HepG2 (cell line): ENCODE results near the gene DYNLT2B. TPM values are rescaled to one million over a fixed set of nuclear protein-coding genes. Genes with fewer than 3 reads are reported as not detected.

Experiments
- AFF4 ChIP-seq: sonication (generic); formaldehyde crosslinking; IDR thresholded peaks from 2 replicates; pipeline ENCODE4 v1.4.0; 2020; ENCODE audit warnings: missing genetic modification reagents
- CSRNP1 ChIP-seq: sonication (generic); formaldehyde crosslinking; IDR thresholded peaks from 2 replicates; pipeline ENCODE4 v1.8.1; 2023; ENCODE audit warnings: mild to moderate bottlenecking, missing genetic modification reagents
- EZH2 ChIP-seq: conservative IDR thresholded peaks from 2 replicates; pipeline ENCODE4 v1.6.1; 2012; ENCODE audit warnings: mild to moderate bottlenecking, low read depth, low read length, moderate library complexity
- FOXO1 ChIP-seq: sonication (generic); formaldehyde crosslinking; IDR thresholded peaks from 2 replicates; pipeline ENCODE4 v1.4.0; 2020; ENCODE audit warnings: missing genetic modification reagents
- HIC2 ChIP-seq: sonication (generic); formaldehyde crosslinking; IDR thresholded peaks from 2 replicates; pipeline ENCODE4 v1.9.0; 2022; ENCODE audit warnings: low read depth, missing genetic modification reagents
- HNRNPH1 ChIP-seq: fragments of 200-400 bp; formaldehyde crosslinking; optimal IDR thresholded peaks from 2 replicates; pipeline ENCODE3; 2017; ENCODE audit warnings: mild to moderate bottlenecking, low read depth, low read length
- NCOA2 ChIP-seq: sonication (generic); formaldehyde crosslinking; IDR thresholded peaks from 2 replicates; pipeline ENCODE4 v1.8.0; 2022; ENCODE audit warnings: inconsistent platforms
- NR2F6 ChIP-seq, 2 experiments: IDR thresholded peaks; 2 replicates each; pipeline ENCODE4 v1.6.1; 2016; ENCODE audit warnings: antibody characterized with exemption in 1 of 2, mild to moderate bottlenecking in 1 of 2
- PLSCR1 ChIP-seq: sonication (generic); formaldehyde crosslinking; IDR thresholded peaks from 2 replicates; pipeline ENCODE4 v1.5.0; 2020; ENCODE audit warnings: missing genetic modification reagents, mild to moderate bottlenecking, borderline replicate concordance
- POLR2AphosphoS2 ChIP-seq: IDR thresholded peaks from 2 replicates; pipeline ENCODE4 v1.6.1; 2011; ENCODE audit warnings: low read depth, low read length, improper control_type of control experiment
- TP53 ChIP-seq: sonication (generic); formaldehyde crosslinking; conservative IDR thresholded peaks from 2 replicates; pipeline ENCODE4 v1.4.0; 2020; ENCODE audit warnings: missing genetic modification reagents
- TSC22D2 ChIP-seq: sonication (generic); formaldehyde crosslinking; IDR thresholded peaks from 2 replicates; pipeline ENCODE4 v1.5.1; 2020; ENCODE audit warnings: missing genetic modification reagents, mild to moderate bottlenecking, borderline replicate concordance
- ZFYVE20 ChIP-seq: sonication (generic); formaldehyde crosslinking; IDR thresholded peaks from 2 replicates; pipeline ENCODE4 v1.8.0; 2023; ENCODE audit warnings: low read depth, mild to moderate bottlenecking, moderate library complexity, missing genetic modification reagents, borderline replicate concordance
- ZKSCAN8 ChIP-seq: IDR thresholded peaks from 2 replicates; pipeline ENCODE4 v1.6.1; 2016; ENCODE audit warnings: borderline replicate concordance, missing genetic modification reagents, missing compliant biosample characterization
- ZNF205 ChIP-seq: IDR thresholded peaks from 2 replicates; pipeline ENCODE4 v1.6.1; 2018; ENCODE audit warnings: missing biosample characterization, missing genetic modification reagents
- ZNF251 ChIP-seq: sonication (generic); formaldehyde crosslinking; IDR thresholded peaks from 2 replicates; pipeline ENCODE4 v1.9.0; 2021; ENCODE audit warnings: mild to moderate bottlenecking, missing genetic modification reagents
- ZNF605 ChIP-seq: sonication (generic); formaldehyde crosslinking; IDR thresholded peaks from 2 replicates; pipeline ENCODE4 v1.8.0; 2022; ENCODE audit warnings: mild to moderate bottlenecking, missing genetic modification reagents
- ZNF674 ChIP-seq: sonication (generic); formaldehyde crosslinking; IDR thresholded peaks from 2 replicates; pipeline ENCODE4 v1.5.0; 2020; ENCODE audit warnings: low read depth, mild to moderate bottlenecking, missing genetic modification reagents
- ZNF781 ChIP-seq: sonication (generic); formaldehyde crosslinking; IDR thresholded peaks from 2 replicates; pipeline ENCODE4 v1.5.1; 2020; ENCODE audit warnings: borderline replicate concordance, mild to moderate bottlenecking, missing genetic modification reagents; ENCODE audit errors: not compliant biosample characterization
- ZNF788 ChIP-seq: sonication (generic); formaldehyde crosslinking; IDR thresholded peaks from 2 replicates; pipeline ENCODE4 v1.5.0; 2020; ENCODE audit warnings: mild to moderate bottlenecking, missing genetic modification reagents, borderline replicate concordance
- ZNF790 ChIP-seq: sonication (generic); formaldehyde crosslinking; IDR thresholded peaks from 2 replicates; pipeline ENCODE4 v1.8.0; 2022; ENCODE audit warnings: missing genetic modification reagents, mild to moderate bottlenecking, borderline replicate concordance
- polyA plus RNA-seq, 8 experiments: library from polyadenylated mRNA; depleted of rRNA in 3 of 8; stranded (reverse) in 7 of 8; unstranded in 1 of 8; fragments of >200 nt; fragmentation: Illumina TruSeq in 4 of 8; extraction: Trizol in 4 of 8; gene quantifications; 2 replicates each; pipeline versions ENCODE4 v1.2.1 to v1.2.3, GENCODE V29; 2011 to 2016; ENCODE audit warnings: low read depth in 4 of 8, missing spikeins in 1 of 8, mixed read lengths in 1 of 8; ENCODE audit not compliant: insufficient read depth in 1 of 8
- total RNA-seq, 5 experiments: library from RNA; depleted of rRNA; stranded (reverse); fragments of >200 nt; fragmentation: Illumina TruSeq; extraction: Trizol; gene quantifications; 2 replicates each; pipeline ENCODE4 v1.2.3, GENCODE V29; 2016; ENCODE audit warnings: low read depth in 1 of 5

The DYNLT2B gene
- total and polyA plus RNA-seq, 2 of the 13 experiments (the other 11 are each of a cell fraction or from before 2014, with no cell fraction given): 4.0 to 7.0 TPM

GRCh38 chr3:196287440-196288140 lies 30.4 kb downstream of the DYNLT2B start, which contains the start of gene PCYT1A (continued):
- no peak for TF ChIP-seq EZH2
- 0 out of 2 replicates have a peak, but pooled peaks have one; percentile 64 for TF ChIP-seq ZNF674
- peak; percentile 85; the same call in 1 of the 2 replicates for TF ChIP-seq ZNF788 (CRISPR knock-in tag)
- TF ChIP-seq ZNF251 (CRISPR knock-in tag): no peak
- TF ChIP-seq HIC2 (CRISPR knock-in tag): no peak; the same call in 1 of the 2 replicates
- TF ChIP-seq ZNF790 (CRISPR knock-in tag): no peak; the same call in 1 of the 2 replicates
- peak; percentile 85 for TF ChIP-seq ZNF781 (CRISPR knock-in tag)
- no peak; the same call in 1 of the 2 replicates for TF ChIP-seq TSC22D2 (CRISPR knock-in tag)
- peak; percentile 57; the same call in 1 of the 2 replicates for TF ChIP-seq AFF4 (CRISPR knock-in tag)
- TF ChIP-seq ZNF205 (CRISPR knock-in tag): no peak
- no peak; the same call in 1 of the 2 replicates for TF ChIP-seq NR2F6 (IDR thresholded peaks at IDR 0.05)
- peak; percentile 33 for TF ChIP-seq NR2F6 (CRISPR knock-in tag; IDR thresholded peaks at IDR 0.05)
- TF ChIP-seq ZFYVE20 (CRISPR knock-in tag): no peak
- TF ChIP-seq NCOA2: peak; percentile 53
- no peak for TF ChIP-seq HNRNPH1
- TF ChIP-seq ZKSCAN8 (CRISPR knock-in tag): no peak; the same call in 1 of the 2 replicates
- peak; percentile 83; the same call in 1 of the 2 replicates for TF ChIP-seq ZNF605 (CRISPR knock-in tag)
- peak; percentile 88; the same call in 1 of the 2 replicates for TF ChIP-seq CSRNP1
- peak; percentile 92 for TF ChIP-seq TP53 (CRISPR knock-in tag)
- TF ChIP-seq FOXO1: no peak; the same call in 1 of the 2 replicates
- peak; percentile 89 for TF ChIP-seq PLSCR1 (CRISPR knock-in tag)
- no peak for TF ChIP-seq POLR2AphosphoS2
